Effector CD8-positive, alpha-beta T cell (primary cell): ENCODE measurements around the gene ST3GAL4.

Experiments used
- DNase-seq: peaks from one replicate; lab custom pipeline; 2025; lab: John Stamatoyannopoulos, UW

The ST3GAL4 gene

GRCh38 chr11:126329644-126330211, 25.8 kb upstream of the ST3GAL4 start:
- DNase-seq = no peak

GRCh38 chr11:126331286-126331685, 24.2 kb upstream of the ST3GAL4 start:
- no peak for DNase-seq

GRCh38 chr11:126332221-126332711, 23.2 kb upstream of the ST3GAL4 start:
- DNase-seq = no peak

- DNase-seq = no peak
These were observed 22.3 kb upstream of the ST3GAL4 start for GRCh38 chr11:126333142-126333541.

- DNase-seq = no peak
These were observed 20.6 kb upstream of the ST3GAL4 start for GRCh38 chr11:126334659-126335462.

- no peak for DNase-seq
These were observed 20.1 kb upstream of the ST3GAL4 start for GRCh38 chr11:126335463-126335760.

GRCh38 chr11:126336138-126336541, 19.3 kb upstream of the ST3GAL4 start:
- DNase-seq = no peak

- no peak for DNase-seq
These were observed 18.8 kb upstream of the ST3GAL4 start for GRCh38 chr11:126336671-126337101.

GRCh38 chr11:126337126-126337473, 18.4 kb upstream of the ST3GAL4 start:
- DNase-seq = no peak

GRCh38 chr11:126337474-126338241, 17.8 kb upstream of the ST3GAL4 start:
- DNase-seq = no peak

- no peak for DNase-seq
These were observed 17.0 kb upstream of the ST3GAL4 start for GRCh38 chr11:126338346-126339055.

GRCh38 chr11:126339073-126339862, 16.2 kb upstream of the ST3GAL4 start:
- DNase-seq = no peak

GRCh38 chr11:126339863-126340434, 15.5 kb upstream of the ST3GAL4 start:
- DNase-seq = no peak

- DNase-seq = no peak
These were observed 14.4 kb upstream of the ST3GAL4 start for GRCh38 chr11:126340960-126341606.

GRCh38 chr11:126341760-126342161, 13.7 kb upstream of the ST3GAL4 start:
- DNase-seq = no peak

- no peak for DNase-seq
These were observed 12.4 kb upstream of the ST3GAL4 start for GRCh38 chr11:126343051-126343450.

- no peak for DNase-seq
These were observed 11.1 kb upstream of the ST3GAL4 start for GRCh38 chr11:126344141-126345080.

- DNase-seq = no peak
These were observed 10.2 kb upstream of the ST3GAL4 start for GRCh38 chr11:126345283-126345682.
